Stimulated activated CD4-positive, alpha-beta T cell treated with anti-CD3 and anti-CD28 coated beads, Interleukin-15, amount 100 ng/mL, for 48 hours (primary cell): ENCODE measurements around the gene FANK1.
"Not testable (repeated sequence)": the region's sequence is repeated elsewhere in the genome, so short reads cannot be mapped to it uniquely, and the experiment has no call there.

ENCODE experiments used
- DNase-seq, 2 donors: peaks; one replicate each; pipeline ENCODE4 v3.0.0-alpha.2; 2020; ENCODE audit warnings: low read depth in 2 of 2

Gene FANK1

GRCh38 chr10:125889441-125889840 lies 6.9 kb upstream of the FANK1 start:
- DNase-seq = not testable (repeated sequence)

GRCh38 chr10:125892402-125892801 lies 4.0 kb upstream of the FANK1 start:
- DNase-seq = not testable (repeated sequence)

GRCh38 chr10:125894176-125894575 lies 2.2 kb upstream of the FANK1 start:
- not testable (repeated sequence) for DNase-seq

- DNase-seq = peak; percentile 45 to 52
Observed at GRCh38 chr10:125895130-125896087, 955 bp upstream of the FANK1 start.

- not testable (repeated sequence) for DNase-seq
Observed at GRCh38 chr10:125897317-125897716, 953 bp downstream of the FANK1 start.

GRCh38 chr10:125900963-125901362 lies 4.6 kb downstream of the FANK1 start:
- DNase-seq = not testable (repeated sequence)

- not testable (repeated sequence) for DNase-seq
Observed at GRCh38 chr10:125903135-125903640, 6.8 kb downstream of the FANK1 start.

GRCh38 chr10:125905069-125905994 lies 9.0 kb downstream of the FANK1 start:
- not testable (repeated sequence) for DNase-seq

- not testable (repeated sequence) for DNase-seq
Observed at GRCh38 chr10:125907598-125907997, 11.2 kb downstream of the FANK1 start.

- not testable (repeated sequence) for DNase-seq
Observed at GRCh38 chr10:125908813-125909212, 12.4 kb downstream of the FANK1 start.

GRCh38 chr10:125909491-125909890 lies 13.1 kb downstream of the FANK1 start:
- DNase-seq = not testable (repeated sequence)

GRCh38 chr10:125911145-125911544 lies 14.8 kb downstream of the FANK1 start:
- DNase-seq = no peak

GRCh38 chr10:125911990-125912389 lies 15.6 kb downstream of the FANK1 start:
- DNase-seq = no peak

GRCh38 chr10:125913277-125913676 lies 16.9 kb downstream of the FANK1 start:
- not testable (repeated sequence) for DNase-seq

- DNase-seq = no peak
Observed at GRCh38 chr10:125916977-125917376, 20.6 kb downstream of the FANK1 start.

- DNase-seq = not testable (repeated sequence)
Observed at GRCh38 chr10:125917704-125918361, 21.5 kb downstream of the FANK1 start.

- DNase-seq = not testable (repeated sequence)
Observed at GRCh38 chr10:125921643-125922306, 25.4 kb downstream of the FANK1 start.

GRCh38 chr10:125925262-125925834 lies 29.0 kb downstream of the FANK1 start:
- DNase-seq = no peak

- no peak for DNase-seq
Observed at GRCh38 chr10:125926247-125926646, 29.9 kb downstream of the FANK1 start.

- not testable (repeated sequence) for DNase-seq
Observed at GRCh38 chr10:125927265-125927664, 30.9 kb downstream of the FANK1 start.
